ENCODE results near the gene GNAL. TPM values are rescaled to one million over a fixed set of nuclear protein-coding genes. Genes with fewer than 3 reads are reported as not detected.

Gene GNAL
- total RNA-seq, 1 experiment from 2014 or later, result 0.44 TPM

GRCh38 chr18:11906176-11906575, 217.1 kb downstream of the GNAL start:
- no TSS peak for BruUV-seq (replicated peaks)
- no peaks in the 10 kb centered on the region for H3K9me3 ChIP-seq (ENCODE audit: control insufficient read depth, insufficient read depth, low read depth, low read length)
- TF ChIP-seq POLR2AphosphoS5 (IDR thresholded peaks at IDR 0.05; ENCODE audit: low read depth, low read length), result no peak
- no peak for TF ChIP-seq SIN3A (IDR thresholded peaks at IDR 0.05; ENCODE audit: borderline replicate concordance, insufficient read depth, low read depth, low read length)
- peaks cover 6% of the 10 kb centered on the region; the same call in 1 of the 2 replicates for H3K4me1 ChIP-seq (ENCODE audit: control insufficient read depth, insufficient read depth, low read length)
- peaks cover 5% of the 10 kb centered on the region for H3K36me3 ChIP-seq (ENCODE audit: control insufficient read depth, insufficient read depth, low read length)
- DNase-seq (ENCODE audit: low read depth, low spot score) (no peak), ATAC-seq (no peak)
- H3K27ac ChIP-seq (ENCODE audit: low read length), result no peak overlapping the region
- POLR2A ChIA-PET, result no interaction called here
- in situ Hi-C loops (cut with HindIII; ENCODE audit: low pct_unique_long_range_greater_than_20kb, low sequenced_read_pairs) (loop anchor here (25.0 kb wide), 1 partner anchor 106 kb away; no protein-coding TSS in a partner anchor), intact Hi-C loops (cut with micrococcal nuclease; ENCODE audit: unreplicated experiment) (no loop called here)
- no peak overlapping the region for H3K4me3 ChIP-seq (ENCODE audit: low read depth in 2 of 2, low read length in 2 of 2)
- no peaks in the 10 kb centered on the region for H3K27me3 ChIP-seq (ENCODE audit: control insufficient read depth, insufficient read depth, low read length)
- CTCF ChIA-PET, result no interaction called here

DNA sequence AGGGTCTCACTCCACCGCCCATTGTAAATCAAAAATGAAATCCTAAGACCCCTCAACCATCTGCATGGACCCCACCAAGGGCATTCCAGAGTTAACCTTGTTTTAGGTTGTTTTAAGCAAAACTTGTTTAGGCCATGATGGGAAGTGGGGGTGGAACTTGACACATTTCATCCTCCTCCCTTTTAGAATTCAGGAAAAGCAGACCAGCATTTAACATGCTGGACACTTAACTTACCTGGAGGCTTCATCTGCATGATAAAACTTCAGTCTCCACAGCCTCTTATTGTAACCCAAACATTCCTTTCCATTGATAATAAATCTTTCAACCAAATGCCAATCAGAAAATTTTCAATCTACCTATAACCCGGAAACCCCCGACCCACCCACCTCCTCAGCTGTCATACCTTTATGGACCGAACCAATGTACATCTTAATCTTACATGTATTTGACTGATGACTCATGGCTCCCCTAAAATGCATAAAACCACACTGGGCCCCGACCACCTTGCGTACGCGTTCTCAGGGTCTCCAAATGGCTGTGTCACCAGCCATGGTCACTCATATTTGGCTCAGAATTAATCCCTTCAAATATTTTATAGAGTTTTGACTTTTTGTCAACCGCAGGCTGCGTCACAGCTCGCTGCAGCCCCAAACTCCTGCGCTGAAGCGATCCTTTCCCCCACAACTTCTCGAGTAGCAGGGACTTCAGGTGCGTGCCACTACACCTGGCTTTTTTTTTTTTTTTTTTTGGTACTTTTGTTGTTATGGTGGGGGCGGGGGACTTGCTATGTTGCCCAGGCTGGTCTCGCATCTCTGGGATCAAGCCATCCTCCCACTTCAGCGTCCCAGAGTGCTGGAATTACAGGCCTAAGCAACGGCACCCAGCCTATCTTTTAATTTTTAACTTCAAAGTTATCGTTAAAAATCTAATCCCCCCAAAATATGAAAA, 218.1 kb downstream of the GNAL start:
- H3K27ac ChIP-seq (ENCODE audit: low read length), result peak overlapping the region; percentile 96
- CTCF ChIA-PET, result no interaction called here
- no TSS peak for BruUV-seq (replicated peaks)
- POLR2A ChIA-PET, result no interaction called here
- H3K4me1 ChIP-seq (ENCODE audit: control insufficient read depth, insufficient read depth, low read length), result peaks cover 6% of the 10 kb centered on the region; the same call in 1 of the 2 replicates
- TF ChIP-seq, protein P1, sequence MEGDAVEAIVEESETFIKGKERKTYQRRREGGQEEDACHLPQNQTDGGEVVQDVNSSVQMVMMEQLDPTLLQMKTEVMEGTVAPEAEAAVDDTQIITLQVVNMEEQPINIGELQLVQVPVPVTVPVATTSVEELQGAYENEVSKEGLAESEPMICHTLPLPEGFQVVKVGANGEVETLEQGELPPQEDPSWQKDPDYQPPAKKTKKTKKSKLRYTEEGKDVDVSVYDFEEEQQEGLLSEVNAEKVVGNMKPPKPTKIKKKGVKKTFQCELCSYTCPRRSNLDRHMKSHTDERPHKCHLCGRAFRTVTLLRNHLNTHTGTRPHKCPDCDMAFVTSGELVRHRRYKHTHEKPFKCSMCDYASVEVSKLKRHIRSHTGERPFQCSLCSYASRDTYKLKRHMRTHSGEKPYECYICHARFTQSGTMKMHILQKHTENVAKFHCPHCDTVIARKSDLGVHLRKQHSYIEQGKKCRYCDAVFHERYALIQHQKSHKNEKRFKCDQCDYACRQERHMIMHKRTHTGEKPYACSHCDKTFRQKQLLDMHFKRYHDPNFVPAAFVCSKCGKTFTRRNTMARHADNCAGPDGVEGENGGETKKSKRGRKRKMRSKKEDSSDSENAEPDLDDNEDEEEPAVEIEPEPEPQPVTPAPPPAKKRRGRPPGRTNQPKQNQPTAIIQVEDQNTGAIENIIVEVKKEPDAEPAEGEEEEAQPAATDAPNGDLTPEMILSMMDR (IDR thresholded peaks at IDR 0.05), result no peak
- TF ChIP-seq SIN3A (IDR thresholded peaks at IDR 0.05; ENCODE audit: borderline replicate concordance, insufficient read depth, low read depth, low read length), result no peak
- no peak for TF ChIP-seq REST (IDR thresholded peaks at IDR 0.05; ENCODE audit: insufficient read depth in 1 of 2, low read depth in 2 of 2, low read length in 1 of 2)
- no peak for TF ChIP-seq POLR2AphosphoS5 (IDR thresholded peaks at IDR 0.05; ENCODE audit: low read depth, low read length)
- TF ChIP-seq TCF7L2 (IDR thresholded peaks at IDR 0.05; ENCODE audit: low read depth, low read length), result no peak
- peaks cover 5% of the 10 kb centered on the region for H3K36me3 ChIP-seq (ENCODE audit: control insufficient read depth, insufficient read depth, low read length)
- H3K9me3 ChIP-seq (ENCODE audit: control insufficient read depth, insufficient read depth, low read depth, low read length), result no peaks in the 10 kb centered on the region
- peak overlapping the region; percentile 77 to 78 for H3K4me3 ChIP-seq (ENCODE audit: low read depth in 2 of 2, low read length in 2 of 2)
- H3K27me3 ChIP-seq (ENCODE audit: control insufficient read depth, insufficient read depth, low read length), result no peaks in the 10 kb centered on the region
- no peak for ATAC-seq
- intact Hi-C loops (cut with micrococcal nuclease; ENCODE audit: unreplicated experiment), result no loop called here
- no peak for DNase-seq (ENCODE audit: low read depth, low spot score)
- in situ Hi-C loops (cut with HindIII; ENCODE audit: low pct_unique_long_range_greater_than_20kb, low sequenced_read_pairs), result loop anchor here (25.0 kb wide), 1 partner anchor 105 kb away; no protein-coding TSS in a partner anchor

Measured in Panc1 (cell line).